IMR-90 (cell line): ENCODE data around the gene DOLPP1.

Experiments
- BHLHE40 ChIP-seq: fragments of 150-350 bp; IDR thresholded peaks from 2 replicates; pipeline ENCODE4 v1.6.1; 2016; ENCODE audit warnings: mild to moderate bottlenecking, low read depth, low read length
- CTCF ChIP-seq: conservative IDR thresholded peaks from 2 replicates; pipeline ENCODE4 v1.5.1; 2012; ENCODE audit warnings: mild to moderate bottlenecking, low read depth, low read length, improper control_type of control experiment
- MAFK ChIP-seq: IDR thresholded peaks from 2 replicates; pipeline ENCODE4 v1.6.1; 2012; ENCODE audit warnings: low read depth, low read length, improper control_type of control experiment
- MAZ ChIP-seq: IDR thresholded peaks from 2 replicates; pipeline ENCODE4 v1.6.1; 2012; ENCODE audit warnings: low read depth, mild to moderate bottlenecking, low read length, improper control_type of control experiment, moderate library complexity, borderline replicate concordance
- MXI1 ChIP-seq: IDR thresholded peaks from 2 replicates; pipeline ENCODE4 v1.6.1; 2012; ENCODE audit warnings: low read depth, mild to moderate bottlenecking, low read length, moderate library complexity, borderline replicate concordance
- NFE2L2 ChIP-seq: fragments of 150-350 bp; IDR thresholded peaks from 2 replicates; pipeline ENCODE4 v1.6.1; 2016; ENCODE audit warnings: low read depth, mild to moderate bottlenecking, low read length
- POLR2A ChIP-seq: IDR thresholded peaks from 2 replicates; pipeline ENCODE4 v1.6.1; 2012; ENCODE audit warnings: mild to moderate bottlenecking, low read depth, low read length
- RAD21 ChIP-seq: IDR thresholded peaks from 2 replicates; pipeline ENCODE4 v1.6.1; 2012; ENCODE audit warnings: low read length, improper control_type of control experiment
- RCOR1 ChIP-seq: IDR thresholded peaks from 2 replicates; pipeline ENCODE4 v1.6.1; 2012; ENCODE audit warnings: mild to moderate bottlenecking, low read length, improper control_type of control experiment; ENCODE audit not compliant: insufficient replicate concordance
- TF ChIP-seq, protein P1 (sequence below): fragments of 150-350 bp; IDR thresholded peaks from 2 replicates; pipeline ENCODE4 v1.6.1; 2017; ENCODE audit warnings: mild to moderate bottlenecking, antibody characterized with exemption, low read length, low read depth

DNA sequence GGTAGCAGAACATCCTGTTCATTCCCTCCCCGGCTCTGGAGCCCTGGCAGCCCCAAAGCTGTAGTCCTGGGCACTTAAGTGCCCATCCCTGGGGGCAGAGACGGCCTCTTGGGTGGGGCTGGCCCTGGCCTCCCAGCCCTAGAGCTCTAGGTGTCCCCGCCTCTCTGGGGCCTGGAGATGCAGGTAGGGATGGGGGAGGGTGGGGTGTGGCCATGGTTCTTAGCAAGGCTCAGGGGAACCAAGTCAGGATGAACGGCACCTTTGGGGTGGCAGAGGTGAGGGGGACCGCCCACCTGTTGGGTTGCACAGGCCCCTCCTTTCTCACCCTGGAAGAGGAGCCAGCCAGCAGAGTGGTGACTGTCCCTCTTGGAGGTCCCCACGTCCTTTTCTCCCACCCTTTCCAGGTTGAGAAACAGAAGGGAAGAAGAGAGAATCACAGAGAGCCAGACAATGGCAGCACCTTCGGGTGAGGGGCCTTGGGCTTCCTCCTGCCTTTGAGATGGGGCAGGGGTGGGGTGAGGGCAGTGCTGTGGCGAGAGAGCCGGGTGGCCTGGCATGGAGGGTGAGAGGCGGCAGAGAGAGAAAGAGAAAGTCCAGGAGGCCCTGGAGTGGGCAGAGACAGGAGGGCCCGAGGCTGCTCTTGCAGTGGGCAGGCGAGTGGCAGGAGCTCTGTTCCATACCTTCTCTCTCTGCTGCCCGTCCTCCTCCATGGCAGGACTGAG, 27.3 kb downstream of the DOLPP1 start:
- no peak for TF ChIP-seq NFE2L2
- no peak for TF ChIP-seq POLR2A
- no peak for TF ChIP-seq CTCF
- no peak for TF ChIP-seq RCOR1
- no peak for TF ChIP-seq RAD21
- TF ChIP-seq MAFK, result no peak
- no peak for TF ChIP-seq MXI1
- TF ChIP-seq MAZ, result no peak
- TF ChIP-seq BHLHE40, result no peak
- TF ChIP-seq, protein P1, sequence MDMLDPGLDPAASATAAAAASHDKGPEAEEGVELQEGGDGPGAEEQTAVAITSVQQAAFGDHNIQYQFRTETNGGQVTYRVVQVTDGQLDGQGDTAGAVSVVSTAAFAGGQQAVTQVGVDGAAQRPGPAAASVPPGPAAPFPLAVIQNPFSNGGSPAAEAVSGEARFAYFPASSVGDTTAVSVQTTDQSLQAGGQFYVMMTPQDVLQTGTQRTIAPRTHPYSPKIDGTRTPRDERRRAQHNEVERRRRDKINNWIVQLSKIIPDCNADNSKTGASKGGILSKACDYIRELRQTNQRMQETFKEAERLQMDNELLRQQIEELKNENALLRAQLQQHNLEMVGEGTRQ, result no peak
